K562 (cell line): ENCODE measurements around the gene EEF1B2. TPM values are rescaled to one million over a fixed set of nuclear protein-coding genes. Genes with fewer than 3 reads are reported as not detected.

Experiments
- ATAC-seq: fragments of 200-7000 bp; cut with Tn5 transposase; 3 replicates; pipeline ENCODE4 v1.9.1; 2020; ENCODE audit warnings: moderate library complexity
- BruUV-seq: library from RNA; stranded (reverse); fragments of 400-500 nt; replicated peaks from 2 replicates; lab custom pipeline; 2021; lab: Mats Ljungman, UMichigan
- CTCF ChIA-PET: fragments of 300-600 bp; formaldehyde crosslinking; extraction: SDS; loops from one replicate; lab custom pipeline; 2021; ENCODE audit warnings: low intra/inter-chr PET ratio; lab: Yijun Ruan, JAX
- POLR2A ChIA-PET: fragments of 300-600, 350-650 bp; sonication (Branson Sonifier 250); formaldehyde crosslinking; extraction: SDS; loops from one replicate; lab custom pipeline; 2021; ENCODE audit warnings: antibody characterized with exemption, inconsistent platforms; lab: Yijun Ruan, JAX
- DNase-seq, 4 experiments: peaks; one replicate each; pipeline versions ENCODE4 v3.0.0 to v3.0.0-alpha.2; 2011 to 2018; ENCODE audit warnings: low spot score in 3 of 4, mixed read lengths in 3 of 4; ENCODE audit errors: extremely low read depth in 1 of 4
- FAIRE-seq: peaks from 2 replicates; lab custom pipeline; 2011; peaks lifted over from hg19 to GRCh38; lab: Jason Lieb, UNC
- H2AFZ ChIP-seq: 2 replicates; pipeline ENCODE4 v1.6.0; 2011; ENCODE audit warnings: low read depth, low read length, control low read depth, inconsistent platforms
- H3K27ac ChIP-seq: fragments of 200-600 bp; 3 replicates; pipeline ENCODE4 v1.8.0; 2011; ENCODE audit warnings: low read depth, mild to moderate bottlenecking, control low read depth, inconsistent platforms, low read length, moderate library complexity, mixed read lengths; ENCODE audit errors: extremely low read depth
- H3K27me3 ChIP-seq, 2 experiments: fragments of 300-600 bp in 1 of 2; 2 replicates in 1 of 2; 3 replicates in 1 of 2; pipeline versions ENCODE4 v1.6.0 to v1.8.0; 2011; ENCODE audit warnings: inconsistent platforms in 2 of 2, low read length in 2 of 2, mild to moderate bottlenecking in 1 of 2, mixed read lengths in 1 of 2, moderate library complexity in 1 of 2; ENCODE audit not compliant: control insufficient read depth in 2 of 2, insufficient read depth in 2 of 2
- H3K36me3 ChIP-seq: fragments of 300-600 bp; 3 replicates; pipeline ENCODE4 v1.8.0; 2011; ENCODE audit warnings: mild to moderate bottlenecking, low read length, inconsistent platforms; ENCODE audit not compliant: control insufficient read depth, insufficient read depth
- H3K4me1 ChIP-seq, 2 experiments: fragments of 200-600 bp in 1 of 2; replicated peaks in 1 of 2; 2 replicates in 1 of 2; 3 replicates in 1 of 2; pipeline versions ENCODE4 v1.5.1 to v1.8.0; 2011; ENCODE audit warnings: inconsistent platforms in 2 of 2, low read length in 2 of 2, mild to moderate bottlenecking in 1 of 2, mixed read lengths in 1 of 2, moderate library complexity in 1 of 2; ENCODE audit not compliant: control insufficient read depth in 2 of 2, insufficient read depth in 2 of 2
- H3K4me2 ChIP-seq: 2 replicates; pipeline ENCODE4 v1.6.1; 2011; ENCODE audit warnings: low read length, control low read depth, inconsistent platforms, mixed read lengths; ENCODE audit not compliant: insufficient read depth
- H3K4me3 ChIP-seq: fragments of 200-600 bp; sonication (generic), shearing (Covaris generic); 2 replicates; pipeline ENCODE4 v1.5.1; 2016; ENCODE audit warnings: control low read depth, inconsistent platforms
- H3K79me2 ChIP-seq: fragments of 200-600 bp; 3 replicates; pipeline ENCODE4 v1.8.0; 2011; ENCODE audit warnings: low read length, inconsistent platforms; ENCODE audit not compliant: control insufficient read depth, insufficient read depth
- H3K9ac ChIP-seq, 2 experiments: 2 replicates each; pipeline versions ENCODE4 v1.6.0 to v1.6.1; 2011; ENCODE audit warnings: low read depth in 2 of 2, low read length in 2 of 2, control low read depth in 1 of 2, inconsistent platforms in 1 of 2, mild to moderate bottlenecking in 1 of 2, mixed read lengths in 1 of 2; ENCODE audit not compliant: insufficient read depth in 1 of 2
- H3K9me1 ChIP-seq: one replicate; pipeline ENCODE4 v1.6.0; 2011; ENCODE audit warnings: inconsistent platforms, mild to moderate bottlenecking, low read length, moderate library complexity; ENCODE audit not compliant: control insufficient read depth, insufficient read depth
- H3K9me3 ChIP-seq: replicated peaks from 2 replicates; pipeline ENCODE4 v1.5.1; 2011; ENCODE audit warnings: low read depth, low read length, inconsistent platforms; ENCODE audit not compliant: control insufficient read depth, insufficient read depth
- H4K20me1 ChIP-seq: replicated peaks from 2 replicates; pipeline ENCODE4 v1.6.1; 2011; ENCODE audit warnings: low read length, inconsistent platforms, mixed read lengths; ENCODE audit not compliant: control insufficient read depth, insufficient read depth
- ADNP ChIP-seq: fragments of 200-800 bp; sonication (Bioruptor generic); IDR thresholded peaks from 2 replicates; pipeline ENCODE4 v1.6.1; 2016; ENCODE audit warnings: missing genetic modification characterization, missing compliant biosample characterization
- CREB3 ChIP-seq: fragments of 450-650 bp; conservative IDR thresholded peaks from 2 replicates; pipeline ENCODE4 v1.6.1; 2016; ENCODE audit warnings: missing genetic modification characterization, low read depth, mild to moderate bottlenecking, missing compliant biosample characterization, moderate library complexity
- EP300 ChIP-seq: IDR thresholded peaks from 2 replicates; pipeline ENCODE4 v1.6.1; 2012; ENCODE audit warnings: low read length, improper control_type of control experiment
- FOSL1 ChIP-seq: fragments of 200-800 bp; sonication (Bioruptor generic); conservative IDR thresholded peaks from 2 replicates; pipeline ENCODE4 v1.6.1; 2016; ENCODE audit warnings: missing genetic modification characterization, missing compliant biosample characterization
- HNRNPUL1 ChIP-seq: fragments of 200-400 bp; formaldehyde crosslinking; IDR thresholded peaks from 2 replicates; pipeline ENCODE4 v1.6.1; 2017; ENCODE audit warnings: low read length
- MAFG ChIP-seq: fragments of 450-650 bp; conservative IDR thresholded peaks from 2 replicates; pipeline ENCODE4 v1.6.1; 2016; ENCODE audit warnings: missing genetic modification characterization, missing compliant biosample characterization
- MECOM ChIP-seq: fragments of 250-450 bp; sonication (Bioruptor Pico); IDR thresholded peaks from 2 replicates; pipeline ENCODE4 v1.8.0; 2022; ENCODE audit warnings: inconsistent platforms
- NFIC ChIP-seq: fragments of 450-650 bp; IDR thresholded peaks from 2 replicates; pipeline ENCODE4 v1.6.1; 2017; ENCODE audit warnings: mild to moderate bottlenecking, inconsistent platforms
- POLR2G ChIP-seq: fragments of 200-400 bp; formaldehyde crosslinking; IDR thresholded peaks from 2 replicates; pipeline ENCODE4 v1.6.1; 2017; ENCODE audit warnings: low read depth, mild to moderate bottlenecking, antibody characterized with exemption, low read length, moderate library complexity
- SAP30 ChIP-seq: fragments of 200-600 bp; sonication (generic); IDR thresholded peaks from 2 replicates; pipeline ENCODE4 v1.6.1; 2012; ENCODE audit warnings: borderline replicate concordance, low read depth, mild to moderate bottlenecking, moderate library complexity, low read length, control low read depth, inconsistent platforms; ENCODE audit not compliant: insufficient read depth, poor library complexity, severe bottlenecking
- SMARCE1 ChIP-seq: fragments of 450-650 bp; IDR thresholded peaks from 2 replicates; pipeline ENCODE4 v1.7.1; 2016; ENCODE audit warnings: mild to moderate bottlenecking
- TCF7L2 ChIP-seq: fragments of 150-350 bp; IDR thresholded peaks from 2 replicates; pipeline ENCODE4 v1.6.1; 2016; ENCODE audit warnings: low read depth, mild to moderate bottlenecking, low read length, moderate library complexity
- ZNF12 ChIP-seq: sonication (generic); formaldehyde crosslinking; IDR thresholded peaks from 2 replicates; pipeline ENCODE4 v1.4.0; 2020; ENCODE audit warnings: mild to moderate bottlenecking, missing genetic modification reagents
- ZNF395 ChIP-seq: fragments of 200-800 bp; sonication (Bioruptor generic); IDR thresholded peaks from 2 replicates; pipeline ENCODE4 v1.6.1; 2017; ENCODE audit warnings: missing genetic modification characterization, missing compliant biosample characterization
- ZNF445 ChIP-seq: fragments of 250-450 bp; sonication (Bioruptor Pico); IDR thresholded peaks from 2 replicates; pipeline ENCODE4 v1.4.0; 2020; ENCODE audit warnings: low read depth, mild to moderate bottlenecking, moderate library complexity
- WGBS: fragments of 100-300 bp; shearing (Covaris generic); methylation state at CpG from one replicate; pipeline ENCODE4 v1.1.6; 2016; ENCODE audit warnings: low coverage, mixed read lengths; ENCODE audit not compliant: insufficient coverage; ENCODE audit errors: missing lambda C conversion rate; 5-methylcytosine and 5-hydroxymethylcytosine counted together
- in situ Hi-C: fragments of 300-500 bp; cut with MboI; formaldehyde crosslinking; loops from 4 replicates; pipeline ENCODE4 v1.15.0; 2018; ENCODE audit warnings: inconsistent platforms, mixed read lengths
- intact Hi-C: fragments of 100-400 bp; cut with micrococcal nuclease; formaldehyde crosslinking; loops from 2 replicates; pipeline ENCODE4 v1.14.2; 2022
- polyA plus RNA-seq, 8 experiments: library from polyadenylated mRNA; depleted of rRNA in 4 of 8; stranded (reverse) in 5 of 8; unstranded in 3 of 8; fragments of >200 nt; fragmentation: Nextera tagmentation in 2 of 8; fragmentation: Illumina TruSeq in 1 of 8; extraction: Ambion mirVana in 2 of 8; extraction: Trizol in 1 of 8; gene quantifications; 2 replicates each; pipeline versions ENCODE4 v1.2.1 to v1.2.3, GENCODE V29; 2011 to 2014; ENCODE audit warnings: inconsistent platforms in 1 of 8, missing spikeins in 1 of 8
- total RNA-seq, 7 experiments: library from RNA; depleted of rRNA in 6 of 7; stranded (reverse); fragments of >200 nt in 6 of 7; fragmentation: Illumina TruSeq in 2 of 7; extraction: Trizol in 2 of 7; gene quantifications; 2 replicates each; pipeline versions ENCODE4 v1.2.1 to v1.2.3, GENCODE V29; 2011 to 2021; ENCODE audit warnings: low replicate concordance in 1 of 7
- TF ChIP-seq, protein P1 (sequence below): sonication (generic); formaldehyde crosslinking; IDR thresholded peaks from 2 replicates; pipeline ENCODE4 v1.8.0; 2022; ENCODE audit warnings: mild to moderate bottlenecking, low read depth, missing genetic modification reagents

The EEF1B2 gene
- total and polyA plus RNA-seq, 9 of the 15 experiments (the other 6 are each of a cell fraction or from before 2014, with no cell fraction given), result 522 to 1,148 (median 893) TPM

DNA sequence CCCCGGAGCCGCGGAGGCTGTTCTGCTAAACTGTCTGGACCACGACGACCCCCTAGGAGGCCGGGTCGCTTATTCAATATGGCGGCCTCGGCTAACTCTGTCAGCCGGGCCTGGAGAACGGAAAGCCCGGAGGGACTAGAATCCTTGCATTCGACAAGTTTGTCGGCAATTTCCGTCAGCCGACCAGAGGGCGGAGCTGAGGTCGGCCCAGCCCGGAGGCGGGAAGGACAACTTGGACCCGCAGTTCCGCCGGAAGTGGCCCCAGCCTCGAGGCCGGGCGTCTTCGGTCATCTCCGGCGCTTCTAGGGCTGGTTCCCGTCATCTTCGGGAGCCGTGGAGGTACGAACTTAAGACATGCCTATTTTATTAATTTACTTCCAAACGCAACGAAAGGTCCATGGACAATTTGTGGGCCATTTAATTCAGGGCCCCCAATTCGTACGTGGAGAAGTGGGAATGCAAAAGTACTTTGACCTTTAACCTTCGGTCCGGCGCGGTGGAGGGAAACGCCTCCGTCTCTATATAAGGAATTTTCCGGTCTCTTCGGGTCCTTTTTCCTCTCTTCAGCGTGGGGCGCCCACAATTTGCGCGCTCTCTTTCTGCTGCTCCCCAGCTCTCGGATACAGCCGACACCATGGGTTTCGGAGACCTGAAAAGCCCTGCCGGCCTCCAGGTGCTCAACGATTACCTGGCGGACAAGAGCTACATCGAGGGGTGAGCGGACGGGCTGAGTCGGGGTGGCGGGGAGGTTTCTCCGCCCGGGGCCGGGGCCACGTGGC is at the start of gene EEF1B2, which contains the start of gene NDUFS1 (continued):
- TF ChIP-seq ZNF395 (CRISPR knock-in tag) (peak; percentile 54; the same call in 1 of the 2 replicates), POLR2G (peak; percentile 85), FOSL1 (tag) (0 out of 2 replicates have a peak, but pooled peaks have one; percentile 10), SMARCE1 (no peak), MAFG (tag) (no peak)
- TF ChIP-seq, protein P1, sequence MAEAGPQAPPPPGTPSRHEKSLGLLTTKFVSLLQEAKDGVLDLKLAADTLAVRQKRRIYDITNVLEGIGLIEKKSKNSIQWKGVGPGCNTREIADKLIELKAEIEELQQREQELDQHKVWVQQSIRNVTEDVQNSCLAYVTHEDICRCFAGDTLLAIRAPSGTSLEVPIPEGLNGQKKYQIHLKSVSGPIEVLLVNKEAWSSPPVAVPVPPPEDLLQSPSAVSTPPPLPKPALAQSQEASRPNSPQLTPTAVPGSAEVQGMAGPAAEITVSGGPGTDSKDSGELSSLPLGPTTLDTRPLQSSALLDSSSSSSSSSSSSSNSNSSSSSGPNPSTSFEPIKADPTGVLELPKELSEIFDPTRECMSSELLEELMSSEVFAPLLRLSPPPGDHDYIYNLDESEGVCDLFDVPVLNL (CRISPR knock-in tag), result no peak

DNA sequence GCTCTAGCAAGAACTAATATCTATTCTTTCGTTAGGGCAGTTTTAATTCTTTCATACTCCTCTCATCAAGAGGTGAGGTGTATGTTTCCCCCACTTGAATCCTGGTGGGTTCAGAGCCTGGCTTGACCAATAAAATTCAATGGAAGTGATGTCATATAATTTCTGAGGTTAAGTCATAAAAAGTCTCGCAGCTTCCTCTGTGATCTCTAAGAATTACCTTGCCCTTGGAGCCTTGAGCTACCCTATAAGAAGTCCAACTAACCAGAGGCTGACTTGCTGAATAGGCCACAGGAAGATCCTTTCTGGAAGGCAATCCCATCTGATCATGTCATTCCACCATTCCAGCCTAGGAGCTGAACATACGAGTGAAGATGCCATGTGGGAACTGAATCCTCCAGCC is 47.6 kb upstream of the EEF1B2 start:
- no peaks in the 10 kb centered on the region for H3K9me3 ChIP-seq
- H4K20me1 ChIP-seq, result no peaks in the 10 kb centered on the region
- BruUV-seq, result no TSS peak
- no peak for FAIRE-seq
- ChIA-PET POLR2A (interaction anchor here (1.3 kb wide), 1 partner anchor 11 kb away, joined by 3 read pairs; no protein-coding TSS in a partner anchor), CTCF (no interaction called here)
- in situ Hi-C loops (no loop called here), intact Hi-C loops (no loop called here)
- H3K9me1 ChIP-seq, result no peaks in the 10 kb centered on the region
- H3K4me3 ChIP-seq, result no peak overlapping the region
- no peaks in the 10 kb centered on the region for H3K27me3 ChIP-seq
- ATAC-seq, result no peak
- WGBS, result 44% methylated on average over 3 of the region's 3 CpGs
- H3K27ac ChIP-seq, result no peak overlapping the region
- H3K36me3 ChIP-seq, result peaks cover 6% of the 10 kb centered on the region; the same call in 1 of the 3 replicates
- H3K4me2 ChIP-seq, result no peak overlapping the region
- H3K4me1 ChIP-seq, result no peaks in the 10 kb centered on the region; a peak in 1 of 5 replicates
- no peak overlapping the region for H3K9ac ChIP-seq
- H2AFZ ChIP-seq, result no peak overlapping the region
- H3K79me2 ChIP-seq, result no peaks in the 10 kb centered on the region
- DNase-seq, result no peak
- TF ChIP-seq CREB3 (tag) (no peak), ADNP (no peak), ZNF12 (no peak), TCF7L2 (no peak), NFIC (no peak), EP300 (no peak), SAP30 (no peak), ZNF445 (CRISPR knock-in tag) (no peak), MECOM (CRISPR knock-in tag) (no peak), HNRNPUL1 (no peak)
